ENCODE results near the gene FUS.

DNA sequence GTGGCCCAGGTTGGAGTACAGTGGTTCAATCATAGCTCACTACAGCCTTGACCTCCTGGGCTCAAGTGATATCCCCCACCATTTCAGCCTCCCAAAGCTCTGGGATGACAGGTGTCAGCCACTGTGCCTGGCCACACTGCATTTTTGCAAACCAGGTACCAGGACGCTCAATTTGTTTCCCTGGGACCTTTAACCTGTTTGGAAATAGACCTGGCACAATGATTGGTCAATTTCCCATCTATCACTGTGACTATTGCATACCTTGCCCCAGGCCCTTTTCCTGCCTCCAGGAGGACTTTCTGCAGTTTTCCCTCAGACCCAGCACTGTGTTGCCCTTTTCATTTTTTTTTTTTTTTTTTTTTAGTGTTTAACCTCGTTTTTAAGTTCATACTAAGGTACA is 11.1 kb upstream of the FUS start:
- no peak for TF ChIP-seq POLR2A (IDR thresholded peaks at IDR 0.05)
- TF ChIP-seq, protein P1, sequence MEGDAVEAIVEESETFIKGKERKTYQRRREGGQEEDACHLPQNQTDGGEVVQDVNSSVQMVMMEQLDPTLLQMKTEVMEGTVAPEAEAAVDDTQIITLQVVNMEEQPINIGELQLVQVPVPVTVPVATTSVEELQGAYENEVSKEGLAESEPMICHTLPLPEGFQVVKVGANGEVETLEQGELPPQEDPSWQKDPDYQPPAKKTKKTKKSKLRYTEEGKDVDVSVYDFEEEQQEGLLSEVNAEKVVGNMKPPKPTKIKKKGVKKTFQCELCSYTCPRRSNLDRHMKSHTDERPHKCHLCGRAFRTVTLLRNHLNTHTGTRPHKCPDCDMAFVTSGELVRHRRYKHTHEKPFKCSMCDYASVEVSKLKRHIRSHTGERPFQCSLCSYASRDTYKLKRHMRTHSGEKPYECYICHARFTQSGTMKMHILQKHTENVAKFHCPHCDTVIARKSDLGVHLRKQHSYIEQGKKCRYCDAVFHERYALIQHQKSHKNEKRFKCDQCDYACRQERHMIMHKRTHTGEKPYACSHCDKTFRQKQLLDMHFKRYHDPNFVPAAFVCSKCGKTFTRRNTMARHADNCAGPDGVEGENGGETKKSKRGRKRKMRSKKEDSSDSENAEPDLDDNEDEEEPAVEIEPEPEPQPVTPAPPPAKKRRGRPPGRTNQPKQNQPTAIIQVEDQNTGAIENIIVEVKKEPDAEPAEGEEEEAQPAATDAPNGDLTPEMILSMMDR (IDR thresholded peaks at IDR 0.05): no peak

Data from prostate gland (tissue), 2 donors.